CD4-positive, alpha-beta T cell treated with Interleukin-6 for 4 hours (primary cell): ENCODE data around the gene KCNJ14.
A peak's percentile ranks its signal among the peaks of the same experiment; 100 is the strongest.

Source experiments
- DNase-seq: peaks from one replicate; pipeline ENCODE4 v3.0.0-alpha.2; 2020; ENCODE audit warnings: mixed read lengths

KCNJ14 gene

GRCh38 chr19:48489608-48490216 is 34.3 kb downstream of the KCNJ14 start:
- DNase-seq = peak; percentile 85

GRCh38 chr19:48490981-48491792 is 35.8 kb downstream of the KCNJ14 start:
- peak; percentile 71 for DNase-seq

DNA sequence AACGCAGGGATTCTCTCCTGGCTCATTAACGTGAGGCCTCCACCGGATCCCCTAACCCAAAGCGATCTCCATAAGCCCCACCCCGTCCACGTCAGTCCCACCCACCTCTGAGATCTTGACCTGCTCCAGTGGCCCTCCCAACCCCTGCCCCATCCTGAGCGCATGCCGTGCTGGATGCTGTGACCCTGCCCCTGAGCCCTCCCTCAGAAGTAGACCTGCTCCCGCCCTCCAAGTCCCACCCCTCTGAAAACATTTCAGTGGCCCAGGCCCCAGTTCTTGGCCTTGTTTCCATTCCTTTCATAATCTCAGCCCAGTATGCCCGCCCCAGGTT is 36.4 kb downstream of the KCNJ14 start:
- no peak for DNase-seq

- DNase-seq = peak; percentile 84
Observed at GRCh38 chr19:48492925-48493717, 37.7 kb downstream of the KCNJ14 start.

DNA sequence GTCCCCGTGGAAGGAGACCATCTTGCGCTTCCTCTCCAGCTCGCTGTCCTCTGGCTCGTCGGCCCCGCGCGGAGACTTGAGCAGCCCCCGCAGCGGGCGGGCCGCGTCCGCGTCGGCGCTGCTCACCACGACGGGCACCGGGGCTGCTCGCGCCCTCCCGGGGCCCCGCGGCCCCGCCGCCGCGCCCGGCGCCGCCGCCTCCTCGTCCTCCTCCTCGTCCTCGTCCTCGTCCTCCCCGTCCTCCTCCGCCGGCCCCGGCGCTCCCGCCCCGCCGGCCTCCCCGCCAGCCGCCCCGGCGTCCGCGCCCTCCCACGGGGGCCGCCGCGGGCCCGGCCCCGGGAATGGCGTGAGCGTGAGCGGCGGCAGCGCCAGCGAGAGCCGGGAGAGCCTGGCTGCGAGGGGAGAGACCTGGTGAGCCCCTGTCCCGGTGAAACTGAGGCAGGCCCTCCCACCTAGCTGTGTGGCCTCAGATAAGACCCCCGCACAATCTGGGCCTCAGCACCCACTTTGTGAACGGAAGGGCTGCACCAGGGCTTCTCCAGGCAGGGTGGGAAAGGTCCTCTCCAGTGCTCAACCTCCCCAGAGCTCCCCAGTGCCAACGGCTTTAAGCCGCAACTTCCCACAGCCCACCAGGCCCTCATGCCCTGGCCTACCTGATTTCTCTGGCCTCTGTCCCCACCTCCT is 38.5 kb downstream of the KCNJ14 start:
- DNase-seq = no peak

- no peak for DNase-seq
Observed at GRCh38 chr19:48495396-48495795, 40.0 kb downstream of the KCNJ14 start.

DNA sequence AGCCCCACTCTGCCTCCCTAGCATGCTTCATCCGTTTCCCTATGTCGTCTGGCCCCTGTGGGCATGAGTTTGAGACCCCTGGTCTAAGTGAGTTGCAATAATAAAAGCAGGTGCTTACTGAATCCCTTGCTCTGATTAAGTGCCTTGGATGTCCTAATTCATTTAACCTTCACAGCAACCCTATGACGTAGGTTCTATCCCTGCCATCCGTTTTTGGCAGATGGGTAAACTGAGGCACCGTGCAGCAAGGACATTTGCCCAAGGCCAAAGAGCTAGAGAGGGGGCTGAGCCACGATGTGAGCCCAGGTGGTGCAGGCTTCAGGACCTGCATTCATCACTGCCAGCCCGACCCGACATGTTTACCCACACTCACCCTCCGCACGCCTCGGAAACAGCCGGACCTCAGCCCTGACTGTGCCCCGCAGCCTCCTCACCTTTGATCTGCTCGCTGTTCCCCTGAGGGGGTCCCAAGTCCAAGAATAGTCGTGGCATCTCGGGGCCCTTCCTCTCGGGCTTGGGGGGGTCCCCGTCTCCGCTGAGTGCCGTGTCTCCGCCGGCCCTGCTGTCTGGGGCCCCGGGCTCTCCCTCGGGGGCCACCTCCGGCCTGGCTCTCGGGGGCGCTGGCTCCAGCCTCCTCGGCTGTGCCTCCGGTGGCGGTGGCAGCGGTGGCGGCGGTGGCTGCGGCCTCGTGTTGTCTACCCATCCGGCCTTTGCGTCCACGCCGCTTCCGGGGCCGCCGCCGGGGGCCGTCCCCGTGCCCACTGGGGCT is 41.8 kb downstream of the KCNJ14 start:
- no peak for DNase-seq

DNA sequence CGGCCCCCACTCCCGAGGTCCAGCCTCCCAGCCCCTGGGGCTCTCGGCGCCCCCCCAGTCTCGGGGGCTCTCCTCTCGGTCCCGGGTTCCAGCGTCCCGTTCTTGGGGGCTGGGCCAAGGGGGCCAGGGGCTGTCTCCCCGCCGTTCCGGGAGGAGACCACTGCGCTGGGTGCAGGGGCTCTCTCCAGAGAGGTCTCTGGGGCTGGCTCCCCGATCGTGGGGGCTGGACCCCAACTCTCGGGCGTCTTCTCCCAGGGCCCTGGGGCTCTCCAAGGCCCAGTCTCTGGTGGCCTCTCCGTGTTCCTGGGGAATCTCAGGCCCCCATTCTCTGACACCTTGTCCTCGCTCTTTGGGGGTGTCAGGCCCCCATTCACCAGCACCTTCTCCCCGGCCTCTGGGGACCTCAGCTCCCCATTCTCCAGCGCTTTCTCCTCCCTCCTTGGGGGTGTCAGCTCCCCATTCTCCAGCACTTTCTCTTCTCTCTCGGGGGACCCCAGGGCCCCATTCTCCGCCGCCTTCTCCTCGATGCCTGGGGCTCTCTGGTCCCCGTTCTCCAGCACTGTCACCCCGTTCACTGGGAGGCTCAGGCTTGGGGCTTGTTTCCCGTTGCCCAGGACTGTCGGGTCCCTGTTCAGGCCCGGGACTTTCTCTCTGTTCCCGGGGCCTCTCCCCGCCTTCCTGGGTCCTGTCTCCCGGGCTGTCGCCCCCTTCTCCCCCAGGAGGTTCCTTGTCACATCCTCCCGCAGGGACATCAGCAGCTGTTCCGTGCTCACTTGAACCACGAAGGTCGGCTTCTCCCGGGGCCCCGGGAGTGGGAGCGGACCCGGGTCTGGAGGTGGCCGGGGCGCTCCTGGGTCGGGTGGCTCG is 42.6 kb downstream of the KCNJ14 start:
- no peak for DNase-seq

DNA sequence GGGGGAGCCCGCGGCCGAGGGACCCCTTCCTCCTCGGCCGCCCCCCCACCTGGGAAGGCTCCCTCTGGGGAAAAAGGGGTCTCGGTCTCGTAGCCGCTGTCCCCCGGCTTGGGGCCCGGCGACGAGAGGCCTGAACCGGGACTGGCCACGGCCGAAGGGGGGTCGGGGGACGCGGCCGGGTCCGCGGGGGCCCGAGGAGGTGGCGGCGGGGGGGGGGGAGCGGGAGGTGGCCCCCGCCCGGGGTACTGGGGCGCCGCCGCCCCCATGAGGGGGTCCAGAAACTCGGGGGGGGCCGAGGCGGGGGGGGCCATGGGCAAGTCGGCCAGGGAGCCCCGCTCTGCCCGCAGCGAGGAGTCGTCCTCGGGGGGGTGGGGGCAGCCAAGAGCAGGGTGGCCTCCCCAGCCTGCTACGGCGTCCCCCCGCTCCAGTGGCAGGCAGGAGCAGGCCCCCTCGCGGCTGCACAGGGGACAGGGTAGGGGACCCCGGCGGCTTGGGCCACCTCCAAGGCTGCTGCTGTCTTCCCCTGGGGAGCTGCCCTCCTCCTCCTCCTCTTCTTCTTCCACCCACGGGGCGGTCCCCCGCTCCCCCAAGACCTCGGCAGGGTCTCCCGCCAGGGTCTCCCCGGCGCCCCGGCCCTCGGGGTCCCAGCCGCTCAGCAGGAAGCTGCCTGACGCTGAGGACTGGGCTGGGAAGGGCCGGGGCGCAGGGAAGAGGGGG is 43.4 kb downstream of the KCNJ14 start:
- no peak for DNase-seq

- no peak for DNase-seq
Observed at GRCh38 chr19:48499316-48500090, 44.1 kb downstream of the KCNJ14 start.

DNA sequence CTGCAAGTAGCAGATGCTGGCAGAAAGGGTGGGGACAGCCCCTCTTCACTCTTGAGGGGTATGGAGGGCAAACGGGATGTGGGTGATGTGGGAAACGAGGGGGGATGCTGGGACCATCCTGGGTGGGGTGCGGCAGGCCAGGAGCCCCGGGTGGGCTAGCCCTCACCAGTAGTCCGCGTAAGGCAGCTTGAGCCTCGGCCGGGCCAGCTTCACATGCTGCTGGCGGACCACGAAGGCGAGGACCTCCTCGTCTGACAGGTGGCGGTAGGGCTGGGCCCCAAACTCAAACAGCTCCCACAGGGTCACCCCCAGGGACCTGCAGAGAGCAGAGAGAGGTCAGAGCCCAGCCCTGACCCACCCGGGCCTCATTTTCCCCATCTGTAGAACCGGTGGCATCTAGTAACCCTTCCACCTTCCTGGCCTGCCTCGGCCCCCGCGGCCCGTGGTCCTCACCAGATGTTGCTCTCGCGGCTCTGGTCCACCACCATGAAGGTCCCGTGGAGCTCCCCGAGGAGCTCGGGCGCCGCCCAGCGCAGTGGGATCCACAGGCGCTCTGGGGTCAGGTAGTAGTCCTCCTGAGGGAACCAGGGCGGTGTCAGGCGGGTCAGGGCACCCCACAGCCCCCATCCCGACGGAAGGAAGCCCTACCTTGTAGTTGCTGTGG is 45.6 kb downstream of the KCNJ14 start:
- DNase-seq = no peak

DNA sequence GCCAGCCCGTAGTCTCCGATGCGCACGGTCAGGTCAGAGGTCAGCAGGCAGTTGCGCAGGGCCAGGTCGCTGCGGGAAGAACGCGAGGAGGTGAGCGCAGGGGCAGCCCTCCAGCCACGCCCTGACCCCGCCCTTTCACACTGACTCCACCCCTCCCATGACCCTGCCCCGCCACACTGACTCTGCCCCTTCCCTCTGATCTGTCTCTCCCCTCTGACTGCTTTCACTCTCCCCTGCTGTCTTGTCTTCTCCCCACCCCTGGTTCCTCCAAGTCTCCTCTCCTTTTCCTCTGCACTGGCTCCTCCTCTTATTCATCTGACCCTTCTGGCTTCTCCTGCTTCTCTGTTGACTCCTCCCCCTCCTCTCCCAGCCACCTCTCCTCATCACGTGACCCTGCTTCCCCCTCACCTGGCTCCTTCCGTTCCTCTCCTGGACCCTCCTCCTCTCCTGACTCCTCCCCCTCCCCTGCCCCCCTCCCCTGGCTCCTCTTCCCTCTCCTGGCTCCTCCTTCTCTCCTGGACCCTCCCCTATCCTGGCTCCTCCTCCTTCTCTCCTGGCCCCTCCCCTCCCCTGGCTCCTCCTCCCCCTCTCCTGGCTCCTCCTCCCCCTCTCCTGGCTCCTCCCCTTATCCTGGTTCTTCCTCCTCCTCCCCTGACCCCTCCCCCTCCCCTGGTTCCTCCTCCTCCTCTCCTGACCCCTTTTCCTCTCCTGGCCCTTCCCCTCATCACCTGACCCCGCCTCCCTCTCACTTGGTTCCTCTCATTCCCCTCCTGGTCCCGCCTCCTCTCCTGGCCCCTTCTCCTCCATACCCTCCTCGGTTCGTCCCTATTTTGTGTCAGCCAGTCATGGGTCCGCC is 46.3 kb downstream of the KCNJ14 start:
- DNase-seq = peak; percentile 92

GRCh38 chr19:48502350-48503018 is 47.1 kb downstream of the KCNJ14 start:
- DNase-seq = no peak

DNA sequence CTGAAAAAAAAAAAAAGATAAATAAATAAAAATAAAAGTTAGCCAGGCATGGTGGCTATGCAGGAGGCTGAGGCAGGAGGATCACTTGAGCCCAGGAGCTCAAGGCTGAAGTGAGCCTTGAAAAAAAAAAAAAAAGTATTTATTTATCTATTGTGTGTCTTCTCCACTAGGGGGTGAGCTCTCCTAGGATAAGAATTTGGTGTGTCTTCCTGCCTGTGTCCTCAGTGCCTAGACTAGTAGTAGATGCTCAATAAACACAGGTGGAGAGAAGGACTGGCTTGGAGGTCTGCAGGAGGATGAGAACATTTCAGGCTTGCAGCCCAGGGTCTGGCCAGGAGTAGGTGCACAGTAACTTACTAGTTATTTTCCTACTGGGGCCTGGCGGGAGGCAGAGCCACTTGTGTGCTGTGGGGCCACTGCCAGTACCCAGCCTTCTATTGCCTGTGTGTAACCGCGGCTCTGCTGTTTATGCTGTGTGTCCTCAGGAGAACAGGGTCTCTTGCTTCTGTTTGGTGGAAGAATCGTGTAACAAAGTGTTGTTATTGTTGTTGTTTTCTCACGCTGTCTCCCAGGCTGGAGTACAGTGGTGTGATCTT is 50.9 kb downstream of the KCNJ14 start:
- peak; percentile 23 for DNase-seq

GRCh38 chr19:48507911-48508439 is 52.6 kb downstream of the KCNJ14 start:
- DNase-seq = no peak

- DNase-seq = no peak
Observed at GRCh38 chr19:48508729-48509411, 53.5 kb downstream of the KCNJ14 start.
